ENCODE results near the gene DMRT1. TPM values are rescaled to one million over a fixed set of nuclear protein-coding genes. Genes with fewer than 3 reads are reported as not detected.

Gene DMRT1
- total RNA-seq, 1 donor from 2014 or later = not detected

DNA sequence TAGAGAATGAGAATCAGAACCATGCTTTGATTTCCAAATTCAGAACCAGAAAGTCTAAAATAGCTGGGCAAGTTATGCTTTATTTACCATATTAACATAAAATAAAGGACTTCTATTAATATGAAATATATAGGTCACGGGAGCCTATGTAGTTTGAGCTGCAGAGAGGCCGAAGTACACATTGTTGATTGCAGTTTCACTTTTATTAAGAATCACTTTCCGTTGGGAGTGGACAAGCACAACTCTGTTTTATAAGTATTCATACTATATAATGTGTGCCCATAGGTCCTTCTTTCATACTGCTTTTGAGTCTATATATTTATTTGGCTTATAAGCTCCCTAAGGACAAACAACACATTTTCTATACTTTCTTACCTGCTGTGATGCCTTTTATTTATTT, 76.2 kb downstream of the DMRT1 start:
- H3K4me1 Mint-ChIP-seq (ENCODE audit: low read depth, unreplicated experiment) = no peaks in the 10 kb centered on the region

DNA sequence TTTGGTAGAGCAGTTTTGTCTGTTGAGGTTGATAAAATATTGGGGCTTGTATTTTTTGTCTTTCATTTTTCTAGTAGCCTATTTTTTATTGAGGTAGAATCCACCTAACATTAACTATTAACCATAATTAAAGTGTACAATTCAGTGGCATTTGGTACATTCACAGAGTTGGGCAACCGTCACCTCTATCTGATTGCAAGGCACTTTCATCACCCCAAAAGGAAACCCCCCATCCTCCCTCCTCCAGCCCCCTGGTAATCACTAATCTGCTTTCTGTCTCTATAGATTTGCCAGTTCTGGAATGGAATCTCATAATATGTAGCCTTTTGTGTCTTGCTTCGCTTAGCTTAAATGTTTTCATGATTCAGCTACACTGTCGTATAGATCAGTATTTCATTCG, 79.4 kb downstream of the DMRT1 start:
- no peaks in the 10 kb centered on the region for H3K79me2 ChIP-seq (ENCODE audit: insufficient read depth, low read length)
- H3K4me1 ChIP-seq (ENCODE audit: insufficient read depth, low read length) = no peaks in the 10 kb centered on the region
- Mint-ChIP-seq H3K27ac (ENCODE audit: unreplicated experiment) (no peak overlapping the region), H3K9me3 (ENCODE audit: unreplicated experiment) (no peaks in the 10 kb centered on the region), H3K36me3 (ENCODE audit: low read depth, unreplicated experiment) (no peaks in the 10 kb centered on the region), H3K4me3 (ENCODE audit: unreplicated experiment) (no peak overlapping the region), H3K4me1 (ENCODE audit: low read depth, unreplicated experiment) (no peaks in the 10 kb centered on the region), H3K27me3 (ENCODE audit: low read depth, unreplicated experiment) (peaks cover 15% of the 10 kb centered on the region)
- no peak for FAIRE-seq
- no peaks in the 10 kb centered on the region for H3K36me3 ChIP-seq (ENCODE audit: insufficient read depth, low read length)
- H3K9ac ChIP-seq (ENCODE audit: low read length) = no peak overlapping the region
- no peaks in the 10 kb centered on the region for H3K9me3 ChIP-seq (ENCODE audit: insufficient read depth, low read depth, low read length)
- DNase-seq (ENCODE audit: low read depth) = no peak
- no peak overlapping the region for H2AFZ ChIP-seq (ENCODE audit: low read depth, low read length)
- H3K27ac ChIP-seq (ENCODE audit: low read depth, low read length) = no peak overlapping the region
- H4K20me1 ChIP-seq (ENCODE audit: insufficient read depth, low read length) = no peaks in the 10 kb centered on the region
- TF ChIP-seq, protein P1, sequence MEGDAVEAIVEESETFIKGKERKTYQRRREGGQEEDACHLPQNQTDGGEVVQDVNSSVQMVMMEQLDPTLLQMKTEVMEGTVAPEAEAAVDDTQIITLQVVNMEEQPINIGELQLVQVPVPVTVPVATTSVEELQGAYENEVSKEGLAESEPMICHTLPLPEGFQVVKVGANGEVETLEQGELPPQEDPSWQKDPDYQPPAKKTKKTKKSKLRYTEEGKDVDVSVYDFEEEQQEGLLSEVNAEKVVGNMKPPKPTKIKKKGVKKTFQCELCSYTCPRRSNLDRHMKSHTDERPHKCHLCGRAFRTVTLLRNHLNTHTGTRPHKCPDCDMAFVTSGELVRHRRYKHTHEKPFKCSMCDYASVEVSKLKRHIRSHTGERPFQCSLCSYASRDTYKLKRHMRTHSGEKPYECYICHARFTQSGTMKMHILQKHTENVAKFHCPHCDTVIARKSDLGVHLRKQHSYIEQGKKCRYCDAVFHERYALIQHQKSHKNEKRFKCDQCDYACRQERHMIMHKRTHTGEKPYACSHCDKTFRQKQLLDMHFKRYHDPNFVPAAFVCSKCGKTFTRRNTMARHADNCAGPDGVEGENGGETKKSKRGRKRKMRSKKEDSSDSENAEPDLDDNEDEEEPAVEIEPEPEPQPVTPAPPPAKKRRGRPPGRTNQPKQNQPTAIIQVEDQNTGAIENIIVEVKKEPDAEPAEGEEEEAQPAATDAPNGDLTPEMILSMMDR (IDR thresholded peaks at IDR 0.05; ENCODE audit: insufficient read depth, low read depth, low read length) = no peak
- no peak for TF ChIP-seq EZH2 (IDR thresholded peaks at IDR 0.05; ENCODE audit: insufficient read depth, low read length)
- H3K4me3 ChIP-seq (ENCODE audit: insufficient read depth, low read depth, low read length) = no peak overlapping the region
- no peaks in the 10 kb centered on the region for H3K27me3 ChIP-seq (ENCODE audit: insufficient read depth, low read length)
- H3K4me2 ChIP-seq (ENCODE audit: low read length) = no peak overlapping the region

More for the DNA sequence above, 76.2 kb downstream of the DMRT1 start:
- Histone ChIP-seq H3K4me2 (ENCODE audit: low read length) (no peak overlapping the region), H3K4me3 (ENCODE audit: insufficient read depth, low read depth, low read length) (no peak overlapping the region), H3K27ac (ENCODE audit: low read depth, low read length) (no peak overlapping the region), H3K4me1 (ENCODE audit: insufficient read depth, low read length) (no peaks in the 10 kb centered on the region), H2AFZ (ENCODE audit: low read depth, low read length) (no peak overlapping the region), H3K9me3 (ENCODE audit: insufficient read depth, low read depth, low read length) (no peaks in the 10 kb centered on the region), H4K20me1 (ENCODE audit: insufficient read depth, low read length) (no peaks in the 10 kb centered on the region), H3K9ac (ENCODE audit: low read length) (no peak overlapping the region), H3K36me3 (ENCODE audit: insufficient read depth, low read length) (no peaks in the 10 kb centered on the region), H3K79me2 (ENCODE audit: insufficient read depth, low read length) (no peaks in the 10 kb centered on the region), H3K27me3 (ENCODE audit: insufficient read depth, low read length) (no peaks in the 10 kb centered on the region)
- no peak overlapping the region for H3K4me3 Mint-ChIP-seq (ENCODE audit: unreplicated experiment)
- TF ChIP-seq, protein P1 (IDR thresholded peaks at IDR 0.05; ENCODE audit: insufficient read depth, low read depth, low read length) = no peak
- no peak for TF ChIP-seq EZH2 (IDR thresholded peaks at IDR 0.05; ENCODE audit: insufficient read depth, low read length)
- no peak for DNase-seq (ENCODE audit: low read depth)
- H3K36me3 Mint-ChIP-seq (ENCODE audit: low read depth, unreplicated experiment) = no peaks in the 10 kb centered on the region
- peaks cover 9% of the 10 kb centered on the region for H3K27me3 Mint-ChIP-seq (ENCODE audit: low read depth, unreplicated experiment)
- H3K27ac Mint-ChIP-seq (ENCODE audit: unreplicated experiment) = no peak overlapping the region
- no peaks in the 10 kb centered on the region for H3K9me3 Mint-ChIP-seq (ENCODE audit: unreplicated experiment)
- FAIRE-seq = no peak

DNA sequence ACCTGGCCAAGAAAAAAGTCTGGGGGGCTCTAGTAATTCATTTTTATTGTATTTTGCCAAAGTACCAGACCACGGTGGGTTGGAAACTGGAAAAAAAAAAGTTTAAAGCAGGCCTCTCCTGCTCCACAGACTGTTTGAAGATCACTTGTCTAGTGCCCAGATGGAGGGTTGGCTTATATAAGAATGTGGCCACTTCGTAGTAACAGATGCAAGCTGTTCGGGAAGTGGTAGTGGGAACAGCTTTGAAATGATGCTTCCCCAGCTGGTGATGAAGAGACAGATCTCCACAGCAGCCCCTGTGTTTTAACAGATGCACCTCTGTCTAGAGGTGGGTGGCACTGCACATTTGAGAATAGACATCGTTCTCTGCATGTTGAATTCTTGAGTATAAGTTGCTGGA, 80.7 kb downstream of the DMRT1 start:
- Histone ChIP-seq H3K27me3 (ENCODE audit: insufficient read depth, low read length) (no peaks in the 10 kb centered on the region), H2AFZ (ENCODE audit: low read depth, low read length) (no peak overlapping the region), H3K27ac (ENCODE audit: low read depth, low read length) (no peak overlapping the region), H3K4me2 (ENCODE audit: low read length) (no peak overlapping the region), H3K9me3 (ENCODE audit: insufficient read depth, low read depth, low read length) (no peaks in the 10 kb centered on the region), H3K79me2 (ENCODE audit: insufficient read depth, low read length) (no peaks in the 10 kb centered on the region), H3K36me3 (ENCODE audit: insufficient read depth, low read length) (no peaks in the 10 kb centered on the region), H3K4me1 (ENCODE audit: insufficient read depth, low read length) (no peaks in the 10 kb centered on the region), H4K20me1 (ENCODE audit: insufficient read depth, low read length) (no peaks in the 10 kb centered on the region), H3K4me3 (ENCODE audit: insufficient read depth, low read depth, low read length) (no peak overlapping the region), H3K9ac (ENCODE audit: low read length) (no peak overlapping the region)
- no peak overlapping the region for H3K27ac Mint-ChIP-seq (ENCODE audit: unreplicated experiment)
- FAIRE-seq = no peak
- no peaks in the 10 kb centered on the region for H3K4me1 Mint-ChIP-seq (ENCODE audit: low read depth, unreplicated experiment)
- peaks cover 15% of the 10 kb centered on the region for H3K27me3 Mint-ChIP-seq (ENCODE audit: low read depth, unreplicated experiment)
- TF ChIP-seq, protein P1 (IDR thresholded peaks at IDR 0.05; ENCODE audit: insufficient read depth, low read depth, low read length) = no peak
- TF ChIP-seq EZH2 (IDR thresholded peaks at IDR 0.05; ENCODE audit: insufficient read depth, low read length) = no peak
- DNase-seq (ENCODE audit: low read depth) = no peak
- no peaks in the 10 kb centered on the region for H3K36me3 Mint-ChIP-seq (ENCODE audit: low read depth, unreplicated experiment)
- no peaks in the 10 kb centered on the region for H3K9me3 Mint-ChIP-seq (ENCODE audit: unreplicated experiment)
- no peak overlapping the region for H3K4me3 Mint-ChIP-seq (ENCODE audit: unreplicated experiment)
